HEK293T (cell line): Measurements from ENCODE around the gene FPGS.

Source experiments
- ARNT ChIP-seq: fragments of 450-650 bp; IDR thresholded peaks from 2 replicates; pipeline ENCODE4 v1.6.1; 2017; ENCODE audit warnings: mild to moderate bottlenecking
- SUZ12 ChIP-seq: fragments of 450-650 bp; IDR thresholded peaks from 2 replicates; pipeline ENCODE4 v1.6.1; 2016; ENCODE audit warnings: mild to moderate bottlenecking
- TARDBP ChIP-seq: fragments of 450-650 bp; IDR thresholded peaks from 2 replicates; pipeline ENCODE4 v1.6.1; 2016

- TF ChIP-seq ARNT (no peak), SUZ12 (no peak), TARDBP (no peak)
Measured at GRCh38 chr9:127763918-127764384, 38.7 kb upstream of the FPGS start.
